GM15510 (cell line): ENCODE data around the gene ZNF345.

ENCODE experiments used
- POLR2A ChIP-seq: IDR thresholded peaks from 3 replicates; pipeline ENCODE4 v1.6.1; 2011; ENCODE audit warnings: borderline replicate concordance; ENCODE audit not compliant: insufficient read length; ENCODE audit errors: extremely low read depth

ZNF345 gene

DNA sequence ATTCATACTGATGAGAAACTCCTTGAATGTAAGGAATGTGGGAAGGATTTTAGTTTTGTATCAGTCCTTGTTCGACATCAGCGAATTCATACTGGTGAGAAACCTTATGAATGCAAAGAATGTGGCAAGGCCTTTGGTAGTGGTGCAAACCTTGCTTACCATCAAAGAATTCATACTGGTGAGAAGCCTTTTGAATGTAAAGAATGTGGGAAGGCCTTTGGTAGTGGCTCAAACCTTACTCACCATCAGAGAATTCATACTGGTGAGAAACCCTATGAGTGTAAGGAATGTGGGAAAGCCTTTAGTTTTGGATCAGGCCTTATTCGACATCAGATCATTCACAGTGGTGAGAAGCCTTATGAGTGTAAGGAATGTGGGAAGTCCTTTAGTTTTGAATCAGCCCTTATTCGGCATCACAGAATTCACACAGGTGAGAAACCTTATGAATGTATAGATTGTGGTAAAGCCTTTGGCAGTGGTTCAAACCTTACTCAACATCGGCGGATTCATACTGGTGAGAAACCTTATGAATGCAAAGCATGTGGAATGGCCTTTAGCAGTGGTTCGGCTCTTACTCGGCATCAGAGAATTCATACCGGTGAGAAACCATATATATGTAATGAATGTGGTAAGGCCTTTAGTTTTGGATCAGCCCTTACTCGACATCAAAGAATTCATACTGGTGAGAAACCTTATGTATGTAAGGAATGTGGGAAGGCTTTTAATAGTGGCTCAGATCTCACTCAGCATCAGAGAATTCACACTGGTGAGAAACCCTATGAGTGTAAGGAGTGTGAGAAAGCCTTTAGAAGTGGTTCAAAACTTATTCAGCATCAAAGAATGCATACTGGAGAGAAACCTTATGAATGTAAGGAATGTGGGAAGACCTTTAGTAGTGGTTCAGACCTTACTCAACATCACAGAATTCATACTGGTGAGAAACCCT, 26.6 kb downstream of the ZNF345 start:
- TF ChIP-seq POLR2A: no peak

- no peak for TF ChIP-seq POLR2A
These were observed 41.2 kb downstream of the ZNF345 start for GRCh38 chr19:36891768-36892357.

- no peak for TF ChIP-seq POLR2A
These were observed 44.2 kb downstream of the ZNF345 start for GRCh38 chr19:36894849-36895383.

DNA sequence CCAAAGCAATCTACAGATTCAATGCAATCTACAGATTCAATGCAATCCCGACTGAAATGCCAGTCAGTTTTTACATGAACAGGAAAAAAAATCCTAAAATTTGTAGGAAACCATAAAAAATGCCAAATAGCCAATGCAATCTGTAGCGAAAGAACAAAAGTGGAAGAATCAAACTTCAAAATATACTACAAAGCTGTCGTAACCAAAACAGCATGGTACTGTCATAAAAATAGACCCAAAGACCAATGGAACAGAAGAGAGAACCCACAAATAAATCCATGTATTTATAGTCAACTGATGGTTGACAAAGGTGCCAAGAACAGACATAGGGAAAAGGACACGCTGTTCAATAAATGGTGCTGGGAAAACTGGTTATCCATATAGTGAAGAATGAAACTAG, 47.7 kb downstream of the ZNF345 start:
- no peak for TF ChIP-seq POLR2A

DNA sequence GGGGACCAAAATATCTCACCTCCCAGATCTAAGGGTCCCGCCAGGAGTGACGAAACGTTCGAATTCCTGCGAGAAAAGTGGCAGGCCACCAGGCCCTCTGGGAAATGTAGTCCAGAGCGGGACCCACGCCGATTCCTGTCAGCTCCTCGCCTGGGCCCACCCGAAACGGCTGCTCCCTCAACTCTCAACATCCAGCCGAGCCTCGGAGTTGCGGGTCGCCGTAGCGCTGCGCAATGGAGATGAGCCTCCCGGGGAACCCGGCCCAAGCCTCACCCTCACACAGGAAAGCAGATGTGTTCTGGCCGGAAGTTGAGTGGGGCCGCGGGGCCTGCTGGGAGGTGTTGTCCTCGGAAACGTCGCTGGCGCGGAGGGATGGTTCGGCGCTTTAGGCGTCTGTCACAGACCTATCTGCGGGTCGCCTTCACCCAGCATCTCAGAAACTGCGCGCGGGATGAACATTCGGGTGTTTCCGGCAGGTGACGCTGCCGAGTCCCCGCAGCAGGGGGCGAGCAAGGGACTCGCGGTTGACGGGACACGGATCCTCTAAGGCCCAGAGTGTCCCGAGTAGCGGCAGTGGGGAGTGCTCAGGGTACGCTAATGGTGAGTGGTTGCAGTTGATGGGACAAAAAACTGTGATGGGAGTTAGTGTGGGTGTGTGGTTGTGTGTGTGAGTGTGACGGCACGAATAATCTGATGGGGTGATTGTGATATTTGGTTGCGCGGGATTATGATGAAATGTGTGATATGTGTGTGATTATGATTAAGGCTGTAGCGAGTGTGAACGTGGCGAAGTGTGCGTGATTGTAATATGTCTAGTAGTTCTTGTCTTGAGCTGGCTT, 65.5 kb downstream of the ZNF345 start, which contains the start of the genes ZNF568 and ZNF829:
Gene ZNF568 (plus strand): TSS at position 341 of the 839 bp plus-strand sequence. CDS start 6,439 bp downstream, outside the sequence.
Gene ZNF829 (minus strand): TSS at position 300 of the 839 bp plus-strand sequence. CDS start 1,124 bp downstream, outside the sequence.
- peak; percentile 41 for TF ChIP-seq POLR2A

- no peak for TF ChIP-seq POLR2A
These were observed 66.3 kb downstream of the ZNF345 start for GRCh38 chr19:36916991-36917390.

GRCh38 chr19:36918090-36918489, 67.4 kb downstream of the ZNF345 start:
- no peak for TF ChIP-seq POLR2A
